Osteocyte (in vitro differentiated cells): ENCODE results near the gene BCAS2. TPM values are rescaled to one million over a fixed set of nuclear protein-coding genes. Genes with fewer than 3 reads are reported as not detected.

Experiments
- DNase-seq: peaks from one replicate; pipeline ENCODE4 v3.0.0; 2021; ENCODE audit warnings: mixed read lengths; ENCODE audit not compliant: unreplicated experiment; ENCODE audit errors: extremely low spot score
- H3K27ac Mint-ChIP-seq: one replicate; pipeline ENCODE4 v1.8.0; 2021; ENCODE audit warnings: mild to moderate bottlenecking, mixed read lengths; ENCODE audit not compliant: unreplicated experiment
- H3K27me3 Mint-ChIP-seq: one replicate; pipeline ENCODE4 v1.8.0; 2021; ENCODE audit warnings: mixed read lengths; ENCODE audit not compliant: unreplicated experiment
- H3K36me3 Mint-ChIP-seq: one replicate; pipeline ENCODE4 v1.8.0; 2021; ENCODE audit warnings: mixed read lengths; ENCODE audit not compliant: unreplicated experiment
- H3K4me1 Mint-ChIP-seq: one replicate; pipeline ENCODE4 v1.8.0; 2021; ENCODE audit warnings: mixed read lengths; ENCODE audit not compliant: unreplicated experiment
- H3K4me3 Mint-ChIP-seq: one replicate; pipeline ENCODE4 v1.8.0; 2021; ENCODE audit warnings: mild to moderate bottlenecking, moderate library complexity, mixed read lengths; ENCODE audit not compliant: unreplicated experiment
- H3K9me3 Mint-ChIP-seq: one replicate; pipeline ENCODE4 v1.8.0; 2021; ENCODE audit warnings: mixed read lengths; ENCODE audit not compliant: unreplicated experiment
- total RNA-seq: library from RNA; stranded (reverse); gene quantifications from 2 replicates; pipeline ENCODE4 v1.2.1, GENCODE V29; 2021
- TF ChIP-seq, protein P1 (sequence below): fragments of 200-600 bp; sonication (generic); IDR thresholded peaks from 2 replicates; pipeline ENCODE4 v1.5.0; 2021; ENCODE audit warnings: antibody characterized with exemption, mild to moderate bottlenecking, moderate library complexity

BCAS2 gene
- total RNA-seq, 1 donor from 2014 or later, result 39.3 TPM

DNA sequence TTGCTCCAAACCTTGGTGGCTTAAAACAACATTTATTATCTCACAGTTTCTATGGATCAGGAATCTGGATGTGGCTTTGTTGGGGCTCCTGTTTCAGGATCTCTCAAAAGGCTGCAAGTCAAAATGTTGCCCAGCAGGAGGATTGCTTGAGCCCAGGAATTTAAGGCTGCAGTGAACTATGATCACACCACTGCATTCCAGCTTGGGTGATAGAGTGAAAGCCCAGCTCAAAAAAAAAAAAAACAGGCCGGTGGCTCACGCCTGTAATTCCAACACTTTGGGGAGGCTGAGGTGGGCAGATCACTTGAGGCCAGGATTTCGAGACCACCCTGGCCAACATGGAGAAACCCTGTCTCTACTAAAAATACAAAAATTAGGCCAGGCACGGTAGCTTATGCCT lies 30.0 kb downstream of the BCAS2 start:
- Mint-ChIP-seq H3K4me1 (no peaks in the 10 kb centered on the region), H3K27ac (no peak overlapping the region), H3K36me3 (no peaks in the 10 kb centered on the region), H3K4me3 (no peak overlapping the region), H3K9me3 (no peaks in the 10 kb centered on the region), H3K27me3 (peaks cover 4% of the 10 kb centered on the region)
- TF ChIP-seq, protein P1, sequence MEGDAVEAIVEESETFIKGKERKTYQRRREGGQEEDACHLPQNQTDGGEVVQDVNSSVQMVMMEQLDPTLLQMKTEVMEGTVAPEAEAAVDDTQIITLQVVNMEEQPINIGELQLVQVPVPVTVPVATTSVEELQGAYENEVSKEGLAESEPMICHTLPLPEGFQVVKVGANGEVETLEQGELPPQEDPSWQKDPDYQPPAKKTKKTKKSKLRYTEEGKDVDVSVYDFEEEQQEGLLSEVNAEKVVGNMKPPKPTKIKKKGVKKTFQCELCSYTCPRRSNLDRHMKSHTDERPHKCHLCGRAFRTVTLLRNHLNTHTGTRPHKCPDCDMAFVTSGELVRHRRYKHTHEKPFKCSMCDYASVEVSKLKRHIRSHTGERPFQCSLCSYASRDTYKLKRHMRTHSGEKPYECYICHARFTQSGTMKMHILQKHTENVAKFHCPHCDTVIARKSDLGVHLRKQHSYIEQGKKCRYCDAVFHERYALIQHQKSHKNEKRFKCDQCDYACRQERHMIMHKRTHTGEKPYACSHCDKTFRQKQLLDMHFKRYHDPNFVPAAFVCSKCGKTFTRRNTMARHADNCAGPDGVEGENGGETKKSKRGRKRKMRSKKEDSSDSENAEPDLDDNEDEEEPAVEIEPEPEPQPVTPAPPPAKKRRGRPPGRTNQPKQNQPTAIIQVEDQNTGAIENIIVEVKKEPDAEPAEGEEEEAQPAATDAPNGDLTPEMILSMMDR, result no peak
- no peak for DNase-seq

- TF ChIP-seq, protein P1, result no peak
- Mint-ChIP-seq H3K4me3 (no peak overlapping the region), H3K27ac (no peak overlapping the region), H3K36me3 (no peaks in the 10 kb centered on the region), H3K27me3 (peaks cover 4% of the 10 kb centered on the region), H3K9me3 (no peaks in the 10 kb centered on the region), H3K4me1 (no peaks in the 10 kb centered on the region)
- no peak for DNase-seq
Measured at GRCh38 chr1:114550336-114550735, 31.1 kb downstream of the BCAS2 start.

- H3K36me3 Mint-ChIP-seq, result no peaks in the 10 kb centered on the region
- H3K27me3 Mint-ChIP-seq, result peaks cover 10% of the 10 kb centered on the region
- no peaks in the 10 kb centered on the region for H3K9me3 Mint-ChIP-seq
- H3K27ac Mint-ChIP-seq, result no peak overlapping the region
- no peaks in the 10 kb centered on the region for H3K4me1 Mint-ChIP-seq
- no peak overlapping the region for H3K4me3 Mint-ChIP-seq
- TF ChIP-seq, protein P1, result no peak
- no peak for DNase-seq
Measured at GRCh38 chr1:114549137-114549536, 32.3 kb downstream of the BCAS2 start.

DNA sequence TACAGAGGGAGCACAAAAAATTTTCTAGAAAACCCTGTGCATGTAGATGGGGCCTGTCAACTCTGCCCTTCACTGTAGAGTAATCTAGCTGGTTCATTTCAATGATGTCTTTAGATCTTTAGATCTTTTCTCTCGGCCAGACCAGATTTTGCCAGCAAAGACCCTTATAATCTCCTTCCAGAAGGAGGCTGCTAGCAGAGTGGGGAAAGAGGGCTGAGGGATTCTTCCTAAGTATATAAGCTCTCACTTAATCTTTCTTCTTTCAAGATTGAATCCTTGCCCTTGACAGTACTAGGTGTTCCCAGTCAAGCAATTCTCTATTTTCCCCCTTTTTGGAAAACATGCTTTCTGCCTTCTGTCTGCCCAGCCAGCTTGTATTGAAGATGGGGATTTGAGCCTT lies 34.3 kb downstream of the BCAS2 start:
- H3K27ac Mint-ChIP-seq, result no peak overlapping the region
- H3K4me1 Mint-ChIP-seq, result no peaks in the 10 kb centered on the region
- TF ChIP-seq, protein P1, result no peak
- no peaks in the 10 kb centered on the region for H3K9me3 Mint-ChIP-seq
- no peaks in the 10 kb centered on the region for H3K36me3 Mint-ChIP-seq
- peaks cover 13% of the 10 kb centered on the region for H3K27me3 Mint-ChIP-seq
- H3K4me3 Mint-ChIP-seq, result no peak overlapping the region
- no peak for DNase-seq

- DNase-seq, result no peak
- H3K27ac Mint-ChIP-seq, result no peak overlapping the region
- H3K4me3 Mint-ChIP-seq, result no peak overlapping the region
- H3K36me3 Mint-ChIP-seq, result no peaks in the 10 kb centered on the region
- H3K9me3 Mint-ChIP-seq, result no peaks in the 10 kb centered on the region
- TF ChIP-seq, protein P1, result no peak
- peaks cover 16% of the 10 kb centered on the region for H3K27me3 Mint-ChIP-seq
- no peaks in the 10 kb centered on the region for H3K4me1 Mint-ChIP-seq
Measured at GRCh38 chr1:114545796-114546195, 35.6 kb downstream of the BCAS2 start.
